ENCODE results near the gene H6PD.

H6PD gene

GRCh38 chr1:9261496-9261895, 26.9 kb downstream of the H6PD start:
- DNase-seq = no peak

GRCh38 chr1:9262096-9262986, 27.8 kb downstream of the H6PD start:
- DNase-seq = no peak

DNA sequence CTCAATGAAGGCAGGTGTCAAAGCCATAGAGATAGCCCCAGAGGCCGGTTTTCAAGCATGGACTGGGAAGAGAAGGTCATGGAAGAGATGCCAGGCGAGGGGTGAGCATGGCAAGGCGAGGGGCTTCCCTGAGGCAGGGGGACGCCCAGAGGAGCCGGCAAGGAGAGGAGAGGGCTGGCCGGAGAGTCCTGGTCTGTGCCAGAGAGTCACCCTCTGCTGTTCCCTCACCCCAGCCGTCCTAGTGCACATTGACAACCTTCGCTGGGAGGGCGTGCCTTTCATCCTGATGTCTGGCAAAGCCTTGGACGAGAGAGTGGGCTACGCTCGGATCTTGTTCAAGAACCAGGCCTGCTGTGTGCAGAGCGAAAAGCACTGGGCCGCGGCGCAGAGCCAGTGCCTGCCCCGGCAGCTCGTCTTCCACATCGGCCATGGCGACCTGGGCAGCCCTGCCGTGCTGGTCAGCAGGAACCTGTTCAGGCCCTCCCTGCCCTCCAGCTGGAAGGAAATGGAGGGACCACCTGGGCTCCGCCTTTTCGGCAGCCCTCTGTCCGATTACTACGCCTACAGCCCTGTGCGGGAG, 28.8 kb downstream of the H6PD start:
- DNase-seq = no peak

DNA sequence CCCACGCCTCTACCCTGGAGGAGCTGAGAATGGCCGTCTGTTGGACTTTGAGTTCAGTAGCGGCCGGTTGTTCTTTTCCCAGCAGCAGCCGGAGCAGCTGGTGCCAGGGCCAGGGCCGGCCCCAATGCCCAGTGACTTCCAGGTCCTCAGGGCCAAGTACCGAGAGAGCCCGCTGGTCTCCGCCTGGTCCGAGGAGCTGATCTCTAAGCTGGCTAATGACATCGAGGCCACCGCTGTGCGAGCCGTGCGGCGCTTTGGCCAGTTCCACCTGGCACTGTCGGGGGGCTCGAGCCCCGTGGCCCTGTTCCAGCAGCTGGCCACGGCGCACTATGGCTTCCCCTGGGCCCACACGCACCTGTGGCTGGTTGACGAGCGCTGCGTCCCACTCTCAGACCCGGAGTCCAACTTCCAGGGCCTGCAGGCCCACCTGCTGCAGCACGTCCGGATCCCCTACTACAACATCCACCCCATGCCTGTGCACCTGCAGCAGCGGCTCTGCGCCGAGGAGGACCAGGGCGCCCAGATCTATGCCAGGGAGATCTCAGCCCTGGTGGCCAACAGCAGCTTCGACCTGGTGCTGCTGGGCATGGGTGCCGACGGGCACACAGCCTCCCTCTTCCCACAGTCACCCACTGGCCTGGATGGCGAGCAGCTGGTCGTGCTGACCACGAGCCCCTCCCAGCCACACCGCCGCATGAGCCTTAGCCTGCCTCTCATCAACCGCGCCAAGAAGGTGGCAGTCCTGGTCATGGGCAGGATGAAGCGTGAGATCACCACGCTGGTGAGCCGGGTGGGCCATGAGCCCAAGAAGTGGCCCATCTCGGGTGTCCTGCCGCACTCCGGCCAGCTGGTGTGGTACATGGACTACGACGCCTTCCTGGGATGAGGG, 29.7 kb downstream of the H6PD start:
- no peak for DNase-seq

GRCh38 chr1:9265037-9265436, 30.5 kb downstream of the H6PD start:
- no peak for DNase-seq

- no peak for DNase-seq
These were observed 31.4 kb downstream of the H6PD start for GRCh38 chr1:9265968-9266367.

GRCh38 chr1:9267352-9267686, 32.7 kb downstream of the H6PD start:
- DNase-seq = no peak

DNA sequence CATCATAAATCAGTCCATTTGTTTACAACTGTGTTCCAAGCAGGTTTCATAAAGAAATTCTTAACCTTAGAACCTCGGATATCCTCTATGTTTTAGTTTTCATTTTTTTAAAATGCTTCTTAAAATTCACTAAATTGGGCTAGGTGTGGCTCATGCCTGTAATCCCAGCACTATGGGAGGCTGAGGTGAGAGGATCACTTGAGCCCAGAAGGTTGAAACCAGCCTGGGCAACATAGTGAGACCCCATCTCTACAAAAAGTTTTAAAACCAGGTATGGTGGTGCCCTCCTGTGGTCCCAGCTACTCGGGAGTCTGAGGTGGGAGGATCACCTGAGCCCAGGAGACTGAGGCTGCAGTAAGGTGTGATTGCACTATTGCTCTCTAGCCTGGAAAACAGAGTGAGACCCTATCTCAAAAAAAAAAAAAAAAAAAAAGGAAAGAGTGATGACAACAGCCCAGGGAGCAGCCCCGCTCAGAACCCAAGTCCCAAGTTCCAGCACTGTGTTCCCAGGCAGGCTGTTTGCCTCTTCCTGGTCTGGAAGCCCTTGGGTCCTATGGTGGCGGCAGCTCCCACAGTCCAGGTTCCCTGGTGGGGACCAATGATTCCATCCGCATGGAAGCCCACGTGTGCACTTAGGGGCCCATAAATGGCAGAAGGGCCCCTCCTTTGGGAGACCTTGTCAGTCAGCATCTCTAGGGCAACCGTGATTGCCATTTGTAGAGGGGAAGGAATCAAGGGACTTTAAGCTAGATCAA, 33.4 kb downstream of the H6PD start:
- no peak for DNase-seq

GRCh38 chr1:9269078-9269501, 34.5 kb downstream of the H6PD start:
- no peak for DNase-seq

GRCh38 chr1:9269721-9270120, 35.1 kb downstream of the H6PD start:
- DNase-seq = no peak

DNA sequence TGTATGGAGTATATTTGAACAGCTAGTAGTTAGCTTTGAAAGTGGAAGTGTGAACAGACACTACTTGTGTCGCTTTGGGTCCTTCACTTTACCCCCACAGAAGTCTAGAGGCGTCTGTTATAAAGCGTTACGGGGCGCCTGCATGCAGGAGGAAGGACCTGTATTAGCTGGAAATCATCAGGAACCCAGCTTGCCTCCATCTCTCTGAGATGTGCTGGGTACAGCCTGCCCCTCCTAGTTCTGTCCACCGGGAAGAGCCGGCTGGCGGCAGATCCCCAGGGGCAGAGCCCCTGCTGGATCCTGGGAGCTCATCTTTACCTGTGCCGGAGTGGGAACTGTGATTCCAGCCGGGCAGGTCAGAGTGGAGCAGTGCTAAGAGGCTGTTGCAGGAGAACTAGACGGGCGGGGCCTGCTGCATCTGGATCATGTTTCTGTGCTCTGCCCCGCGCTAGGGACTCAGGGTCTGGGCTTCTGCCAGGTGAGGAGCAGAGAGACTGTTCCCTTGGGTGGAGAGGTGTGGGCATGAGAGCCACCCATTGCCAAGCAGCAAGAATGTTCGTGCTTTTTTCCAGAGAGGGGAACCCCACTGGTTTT, 35.8 kb downstream of the H6PD start:
- no peak for DNase-seq

GRCh38 chr1:9271283-9271682, 36.7 kb downstream of the H6PD start:
- DNase-seq = no peak

- DNase-seq = no peak
These were observed 37.5 kb downstream of the H6PD start for GRCh38 chr1:9271861-9272595.

DNA sequence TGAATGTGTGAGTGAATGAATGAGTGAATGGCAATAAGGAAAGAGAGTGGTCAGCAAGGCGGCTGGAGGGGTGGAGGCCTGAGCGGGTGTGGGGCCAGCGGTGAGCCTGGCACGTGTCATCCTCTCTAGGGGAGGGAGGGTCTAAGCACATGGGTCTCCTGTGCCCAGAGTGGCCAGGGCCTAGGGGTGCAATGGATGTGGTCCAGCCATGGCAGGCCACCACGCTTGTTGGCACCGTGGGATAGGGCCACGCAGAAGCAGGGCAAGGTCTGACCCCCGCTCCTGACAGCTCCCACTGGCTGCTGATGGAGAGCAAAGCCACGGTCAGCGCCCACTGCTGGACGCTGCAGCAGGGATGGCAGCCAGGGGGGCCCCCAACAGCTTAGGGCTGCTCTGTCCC, 38.6 kb downstream of the H6PD start:
- DNase-seq = no peak

DNA sequence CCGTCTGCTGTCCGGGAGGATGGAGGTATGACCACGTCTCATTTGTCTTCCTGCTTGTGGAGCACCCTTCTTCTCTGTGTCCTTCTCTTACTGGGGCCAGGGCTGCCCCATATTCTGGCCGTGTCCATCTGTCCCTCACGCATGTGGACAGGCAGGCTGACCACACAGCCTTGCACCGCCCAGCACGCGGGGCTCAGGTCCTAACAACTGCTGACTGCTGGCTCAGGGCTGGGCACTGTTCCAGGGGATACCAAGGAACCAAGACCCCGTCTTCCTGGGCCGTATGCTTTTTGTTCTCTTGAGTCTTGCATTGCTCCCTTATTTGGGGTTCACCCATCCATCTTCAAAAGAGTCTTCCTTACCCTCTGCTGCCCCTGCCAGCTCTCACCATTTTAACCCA, 40.6 kb downstream of the H6PD start:
- no peak for DNase-seq

DNA sequence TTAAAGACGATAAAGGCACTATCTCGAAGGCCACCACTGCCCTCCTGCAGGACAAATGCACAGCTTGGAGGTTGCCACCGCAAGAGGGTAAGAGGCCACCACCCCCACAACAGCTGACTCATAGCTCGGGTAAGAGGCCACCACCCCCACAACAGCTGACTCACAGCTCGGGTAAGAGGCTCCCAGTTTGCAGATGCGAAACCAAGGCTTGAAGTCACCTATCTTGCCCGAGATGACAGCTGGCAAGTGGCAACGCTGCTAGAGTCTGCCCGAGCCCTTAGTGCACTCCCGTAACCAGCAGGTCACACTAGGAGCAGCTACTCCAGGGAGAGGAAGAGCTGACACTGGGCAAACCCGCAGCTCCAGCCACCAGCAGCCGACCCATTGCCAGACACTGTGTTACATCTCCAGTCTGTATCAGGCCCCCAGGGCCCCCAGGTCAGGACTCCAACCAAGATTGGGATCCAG, 41.0 kb downstream of the H6PD start:
- DNase-seq = peak; percentile 60 to 67

- no peak for DNase-seq
These were observed 43.5 kb downstream of the H6PD start for GRCh38 chr1:9278116-9278515.

DNA sequence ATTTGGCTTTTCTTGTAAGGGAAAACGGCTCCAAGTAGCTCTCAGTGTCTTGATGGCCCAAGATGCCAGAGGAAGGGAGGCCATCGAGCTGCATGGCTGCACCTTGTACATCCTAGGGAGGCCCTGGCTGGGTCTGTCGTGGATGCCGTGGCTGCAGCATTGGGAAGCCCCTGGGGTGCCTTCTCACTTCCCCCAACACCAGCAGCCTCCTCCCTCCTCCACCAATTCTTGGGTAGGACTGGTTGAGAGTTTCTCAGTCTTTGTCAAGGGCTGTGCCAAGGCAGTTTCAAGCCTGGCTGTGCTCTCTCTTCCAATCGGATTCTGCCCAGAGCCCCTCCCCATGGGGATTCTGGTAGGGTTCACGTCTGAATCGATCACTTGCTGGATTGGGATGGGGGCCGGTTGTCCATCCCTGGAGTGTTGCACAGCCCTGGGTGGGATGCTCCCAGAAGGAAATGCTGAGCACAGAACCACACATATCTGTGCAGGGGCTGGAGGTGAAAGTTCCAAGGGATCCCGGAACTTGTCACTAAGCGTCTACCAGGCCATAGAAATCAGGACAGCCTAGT, 44.1 kb downstream of the H6PD start:
- no peak for DNase-seq

GRCh38 chr1:9279172-9279840, 44.7 kb downstream of the H6PD start:
- DNase-seq = no peak

- DNase-seq = peak; percentile 54 to 64
These were observed 45.7 kb downstream of the H6PD start for GRCh38 chr1:9280015-9280860.
